GM19239 (cell line): Measurements from ENCODE around the gene STK24.

Source experiments
- DNase-seq: peaks from one replicate; pipeline ENCODE4 v3.0.0; 2011; ENCODE audit warnings: low spot score; ENCODE audit not compliant: insufficient read length
- FAIRE-seq: peaks from 2 replicates; lab custom pipeline; 2011; peaks lifted over from hg19 to GRCh38; lab: Jason Lieb, UNC

The STK24 gene

GRCh38 chr13:98459721-98460370 is 117.1 kb downstream of the STK24 start:
- DNase-seq = no peak
- FAIRE-seq = no peak

- FAIRE-seq (no peak), DNase-seq (no peak)
Measured at GRCh38 chr13:98459171-98459681, 117.7 kb downstream of the STK24 start.

DNA sequence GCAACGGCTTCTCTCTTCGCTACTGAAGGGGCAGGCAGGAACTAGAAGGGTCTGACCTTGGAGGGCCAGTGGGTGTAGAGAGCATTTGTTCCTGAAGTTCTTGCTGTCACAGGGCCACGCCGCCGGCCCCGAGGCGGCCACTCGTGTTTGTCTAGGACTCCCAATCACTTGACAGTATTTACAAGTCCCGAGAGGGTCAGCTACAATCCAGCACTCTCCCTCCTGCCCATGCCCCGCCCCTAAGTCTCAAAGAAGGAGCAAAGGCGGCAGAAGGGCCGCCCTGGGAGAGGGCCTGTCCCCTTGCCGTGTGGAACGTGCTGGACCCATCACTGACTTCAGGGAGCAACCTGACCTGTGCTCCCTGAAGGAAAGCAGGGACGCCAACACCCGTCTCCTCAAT is 118.5 kb downstream of the STK24 start:
- FAIRE-seq (no peak), DNase-seq (no peak)

DNA sequence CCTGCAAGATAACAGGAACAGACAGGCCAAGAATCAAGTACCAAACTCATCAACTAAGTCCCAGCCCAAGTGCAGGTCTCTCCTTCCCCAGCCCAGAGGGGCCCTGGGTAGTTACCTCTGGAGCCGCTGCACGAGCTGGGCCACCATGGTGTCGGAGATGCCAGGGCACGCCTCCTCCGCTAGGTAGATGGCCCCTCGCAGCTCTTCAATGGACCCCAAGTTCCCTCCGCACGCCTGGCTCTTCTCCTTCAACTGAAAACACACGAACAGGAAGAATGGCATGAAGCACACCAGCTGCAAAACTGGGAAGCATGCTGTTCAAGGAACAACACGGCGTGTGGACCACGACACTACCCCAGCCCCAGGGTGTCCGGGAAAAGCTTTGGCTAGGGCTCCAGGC is 119.9 kb downstream of the STK24 start:
- DNase-seq (no peak), FAIRE-seq (no peak)

GRCh38 chr13:98456413-98456845 is 120.5 kb downstream of the STK24 start:
- FAIRE-seq = no peak
- DNase-seq = no peak

- FAIRE-seq (no peak), DNase-seq (no peak)
Measured at GRCh38 chr13:98454389-98454881, 122.5 kb downstream of the STK24 start.

DNA sequence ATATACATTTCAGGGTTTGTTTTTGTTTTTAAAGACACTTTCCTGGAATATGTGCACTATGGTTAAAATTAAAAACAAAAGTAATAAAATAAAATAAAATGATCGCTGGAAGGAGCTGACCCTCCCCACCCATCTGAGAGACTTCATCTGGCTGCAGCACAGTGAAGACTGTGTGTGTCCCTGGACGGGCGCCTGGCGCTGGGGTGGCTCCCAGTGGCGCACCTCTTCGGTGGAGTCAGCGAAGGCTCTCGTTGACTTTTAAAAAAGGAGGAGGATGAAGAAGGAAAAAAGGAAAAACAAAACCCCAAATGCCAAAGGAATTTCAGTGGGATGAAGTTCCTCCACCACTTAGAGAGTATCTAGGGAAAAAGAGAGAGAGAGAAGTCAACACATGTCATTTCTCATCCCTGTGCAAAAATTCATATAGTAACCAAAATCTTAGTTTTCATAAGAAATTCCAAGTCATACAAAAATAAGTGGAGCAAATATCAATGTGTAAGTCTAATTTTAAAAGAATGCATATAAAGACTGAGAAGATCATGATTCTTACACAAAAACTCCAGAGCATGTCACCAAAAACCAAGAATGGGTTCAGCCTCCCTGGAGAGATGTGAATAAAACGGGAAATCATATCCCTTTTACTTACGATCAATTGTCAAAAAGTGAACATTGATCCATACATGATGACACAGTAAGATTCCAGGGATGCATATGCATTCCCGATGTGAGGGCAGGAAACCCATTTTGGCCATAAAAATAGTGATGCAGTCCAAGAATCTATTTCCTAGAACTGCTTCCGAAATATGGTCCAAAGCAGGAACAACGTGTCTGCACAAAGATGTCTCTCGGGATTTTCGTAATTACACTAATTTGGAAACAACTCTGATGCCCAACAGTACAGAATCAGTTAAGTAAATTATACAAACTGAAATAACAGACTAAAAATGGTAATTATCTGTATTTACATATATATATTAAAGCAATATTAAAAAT is 123.8 kb downstream of the STK24 start:
- no peak for FAIRE-seq
- no peak for DNase-seq

GRCh38 chr13:98451676-98452470 is 125.0 kb downstream of the STK24 start:
- DNase-seq (no peak), FAIRE-seq (no peak)

- DNase-seq (no peak), FAIRE-seq (no peak)
Measured at GRCh38 chr13:98450539-98451111, 126.3 kb downstream of the STK24 start.

DNA sequence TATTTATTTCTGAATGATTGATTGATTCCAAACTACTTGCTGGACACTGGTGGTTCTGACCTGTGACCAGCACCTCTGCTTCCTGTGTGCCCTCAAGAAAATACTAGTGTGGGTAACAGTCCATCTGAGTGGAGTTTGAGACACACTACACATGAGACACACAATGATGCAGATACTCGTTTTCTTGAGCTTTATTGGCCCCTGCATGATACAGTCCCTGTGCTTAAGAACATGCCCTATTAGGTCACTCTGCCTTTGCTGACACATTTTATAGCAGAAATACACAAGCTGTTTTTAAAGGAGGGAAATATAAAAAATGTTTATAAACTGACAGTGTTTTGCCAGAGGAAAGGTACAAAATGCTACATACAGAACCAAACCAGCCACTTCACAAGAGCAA is 126.9 kb downstream of the STK24 start:
- FAIRE-seq = no peak
- no peak for DNase-seq

DNA sequence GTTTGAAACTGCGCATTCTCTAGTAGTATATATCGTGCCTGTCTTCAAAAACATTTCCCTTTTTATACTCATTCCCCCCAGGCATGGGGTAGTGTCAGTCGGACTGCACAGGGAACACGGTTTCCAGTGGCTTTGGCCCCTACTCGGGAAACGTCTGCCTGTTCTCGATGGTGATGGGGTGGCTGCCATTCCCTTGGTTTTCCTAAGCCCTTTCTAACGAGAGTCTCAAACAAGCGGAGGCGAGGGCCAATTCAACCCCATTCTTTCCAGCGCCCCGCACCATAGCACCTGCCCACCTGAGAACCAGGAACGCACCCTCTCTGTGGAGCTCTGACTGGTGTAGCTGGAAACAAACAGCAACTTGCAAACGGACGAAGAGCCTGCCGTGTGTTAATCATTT is 127.6 kb downstream of the STK24 start:
- FAIRE-seq = no peak
- no peak for DNase-seq

- no peak for DNase-seq
- no peak for FAIRE-seq
Measured at GRCh38 chr13:98448642-98448928, 128.3 kb downstream of the STK24 start.

- no peak for FAIRE-seq
- DNase-seq = no peak
Measured at GRCh38 chr13:98447881-98448641, 128.8 kb downstream of the STK24 start.

GRCh38 chr13:98447130-98447529 is 129.8 kb downstream of the STK24 start:
- FAIRE-seq (no peak), DNase-seq (no peak)

DNA sequence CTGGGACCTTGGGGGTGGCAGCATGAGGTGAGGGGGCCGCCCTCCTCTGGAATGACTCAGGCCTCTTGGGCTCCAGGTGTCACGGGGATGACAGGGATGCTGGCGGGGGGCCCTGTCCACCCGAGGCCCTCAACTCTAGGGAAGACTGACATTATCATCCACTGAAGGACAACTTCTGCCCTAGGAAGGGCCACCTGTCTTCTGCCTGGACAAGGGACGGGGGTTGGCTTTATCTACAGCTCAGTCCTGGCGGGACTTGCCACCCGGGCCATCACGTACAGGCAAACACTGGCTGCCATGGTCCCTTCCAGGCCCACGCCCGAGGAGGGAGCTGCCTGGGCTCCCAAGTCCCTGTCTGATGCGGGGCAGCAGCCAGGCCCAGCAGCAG is 130.7 kb downstream of the STK24 start:
- FAIRE-seq (no peak), DNase-seq (no peak)

DNA sequence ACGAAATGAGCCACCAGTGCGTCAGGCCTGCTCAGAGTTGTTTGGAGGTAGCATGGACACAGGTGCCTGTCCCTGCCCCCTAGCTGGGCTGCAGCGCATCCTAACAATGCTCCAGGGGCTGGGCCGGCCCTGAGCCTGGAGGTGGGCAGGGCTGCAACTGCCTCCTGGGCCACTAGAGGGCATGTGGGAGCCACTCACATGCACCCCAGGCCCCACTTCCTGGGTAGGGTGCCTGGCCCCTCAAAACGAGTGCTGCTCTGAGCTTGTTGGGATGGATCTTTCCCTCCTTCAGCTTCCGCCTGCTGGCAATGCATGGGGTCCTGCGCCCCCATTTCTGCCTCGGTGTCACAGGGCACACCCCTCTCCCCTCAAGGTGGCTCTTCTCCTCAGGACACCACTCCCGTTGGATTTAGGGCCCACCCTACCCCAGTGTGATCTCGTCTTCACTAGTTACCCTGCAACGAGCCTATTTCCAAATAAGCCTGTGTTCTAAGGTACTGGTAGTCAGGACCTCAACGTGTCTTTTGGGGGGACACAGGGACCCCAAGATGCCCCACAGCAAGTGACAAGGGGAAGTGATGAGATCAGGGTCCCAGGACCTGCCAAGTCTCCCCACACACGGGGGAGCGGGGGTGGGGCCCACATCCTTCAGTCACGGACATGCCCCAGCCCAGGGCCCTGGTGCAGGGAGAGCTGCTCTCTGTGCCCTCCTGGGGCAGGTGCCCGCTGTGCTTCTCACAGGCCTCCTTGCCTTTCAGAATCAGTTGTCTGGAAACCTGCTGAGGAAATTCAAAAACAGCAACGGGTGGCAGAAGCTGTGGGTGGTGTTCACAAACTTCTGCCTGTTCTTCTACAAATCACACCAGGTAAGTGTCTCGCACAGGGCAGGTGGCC is 131.3 kb downstream of the STK24 start:
- DNase-seq (peak; percentile 88), FAIRE-seq (peak; percentile 56)

DNA sequence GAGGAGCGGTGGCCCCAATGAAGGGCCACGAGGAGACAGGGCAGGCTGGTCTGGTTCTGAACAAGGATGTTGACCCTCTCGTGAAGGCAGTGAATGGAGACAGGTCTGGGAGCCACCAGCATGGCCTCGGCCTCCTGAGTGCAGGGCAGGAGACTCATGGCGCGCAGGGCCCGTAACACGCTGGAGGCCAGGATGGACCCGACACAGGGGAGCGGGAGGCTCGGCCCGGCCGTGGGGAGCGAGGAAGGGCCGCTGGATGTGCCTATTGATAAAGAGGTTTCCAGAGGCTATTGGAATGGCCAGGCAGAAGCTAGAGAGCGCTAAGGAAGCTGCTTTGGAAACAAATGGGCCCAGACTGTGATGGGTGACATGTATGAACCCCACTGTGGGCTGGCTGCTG is 132.5 kb downstream of the STK24 start:
- FAIRE-seq (no peak), DNase-seq (no peak)

DNA sequence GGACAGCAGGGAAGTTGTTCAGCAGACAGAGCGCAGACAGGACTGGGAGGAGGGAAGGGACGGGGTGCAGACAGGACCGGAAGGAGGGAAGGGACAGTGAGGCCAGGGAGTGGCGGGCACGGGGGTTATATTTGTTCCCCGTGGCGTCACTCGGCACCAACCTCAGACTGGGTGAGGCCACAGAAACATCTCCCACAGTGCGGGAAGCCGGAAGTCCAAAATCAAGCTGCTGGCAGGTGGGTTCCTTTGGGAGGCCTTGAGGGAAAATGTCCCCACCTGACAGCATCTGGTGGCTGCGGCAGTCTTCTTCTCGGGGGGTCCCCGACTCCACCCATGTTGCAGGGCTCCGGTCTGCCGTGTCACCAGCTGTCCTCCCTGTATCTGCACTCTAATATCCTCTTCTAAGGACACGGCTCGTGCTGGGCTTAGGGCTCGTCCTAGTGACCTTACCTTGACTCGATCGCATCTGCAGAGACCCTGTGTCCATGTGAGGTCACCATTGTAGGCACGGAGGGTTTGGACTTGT is 133.0 kb downstream of the STK24 start:
- FAIRE-seq (no peak), DNase-seq (no peak)
